Hypothalamus (tissue), 51 donors: ENCODE data around the gene TM6SF1.
"Not testable (repeated sequence)": the region's sequence is repeated elsewhere in the genome, so short reads cannot be mapped to it uniquely, and the experiment has no call there.

Experiments
- DNase-seq, 51 donors: peaks; one replicate each; lab custom pipeline; 2025; lab: John Stamatoyannopoulos, UW

Gene TM6SF1

DNA sequence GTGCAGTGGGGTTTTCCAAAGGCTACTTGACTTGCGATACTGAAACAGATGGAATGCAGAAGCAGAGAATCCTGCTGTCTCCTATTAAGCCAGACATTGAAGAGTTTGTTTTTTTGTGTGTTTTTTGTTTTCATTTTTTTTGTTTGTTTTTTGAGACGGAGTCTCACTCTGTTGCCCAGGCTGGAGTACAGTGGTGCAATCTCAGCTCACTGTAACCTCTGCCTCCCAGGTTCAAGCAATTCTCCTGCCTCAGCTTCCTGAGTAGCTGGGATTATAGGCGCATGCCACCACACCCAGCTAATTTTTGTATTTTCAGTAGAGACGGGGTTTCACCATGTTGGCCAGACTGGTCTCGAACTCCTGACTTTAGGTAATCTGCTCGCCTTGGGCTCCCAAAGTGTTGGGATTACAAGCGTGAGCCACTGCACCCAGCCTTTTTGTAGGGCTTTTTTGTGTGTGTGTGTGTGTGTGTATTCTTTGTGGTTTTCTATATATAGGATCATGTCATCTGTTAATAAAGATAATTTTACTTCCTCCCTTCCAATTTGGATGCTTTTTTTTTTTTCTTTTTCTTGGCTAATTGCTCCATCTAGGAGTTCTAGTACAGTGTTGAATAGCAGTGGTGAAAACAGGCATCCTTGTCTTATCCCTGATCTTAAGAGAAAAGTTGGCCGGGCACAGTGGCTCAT, 21.4 kb upstream of the TM6SF1 start:
- not testable (repeated sequence) for DNase-seq

GRCh38 chr15:83087576-83087975, 19.9 kb upstream of the TM6SF1 start:
- DNase-seq, result no peak

DNA sequence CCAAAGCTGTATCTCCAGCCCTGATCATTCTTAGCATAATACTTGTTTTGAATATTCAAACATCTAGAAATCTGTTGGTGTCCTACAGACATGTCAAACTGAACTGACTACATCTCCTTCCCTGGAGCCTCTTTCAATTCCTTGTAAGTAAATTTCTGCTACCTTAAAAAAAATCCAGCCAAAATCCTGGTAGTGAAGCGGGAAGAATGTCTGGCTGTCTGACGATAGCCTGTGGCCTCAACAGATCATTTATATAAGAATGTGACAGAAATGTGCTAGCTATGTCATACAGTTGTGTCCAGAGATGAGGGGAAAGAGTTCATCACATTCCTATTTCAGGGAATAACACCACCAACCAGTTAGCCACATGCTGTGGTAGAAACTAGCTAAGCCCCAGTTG, 18.6 kb upstream of the TM6SF1 start:
- no peak for DNase-seq

GRCh38 chr15:83090465-83090864, 17.0 kb upstream of the TM6SF1 start:
- DNase-seq, result no peak

GRCh38 chr15:83091965-83092308, 15.5 kb upstream of the TM6SF1 start:
- DNase-seq, result not testable (repeated sequence)

GRCh38 chr15:83092309-83092976, 15.0 kb upstream of the TM6SF1 start:
- peak in 11 of 51 donors; percentile 3 to 21 (median 10) for DNase-seq

DNA sequence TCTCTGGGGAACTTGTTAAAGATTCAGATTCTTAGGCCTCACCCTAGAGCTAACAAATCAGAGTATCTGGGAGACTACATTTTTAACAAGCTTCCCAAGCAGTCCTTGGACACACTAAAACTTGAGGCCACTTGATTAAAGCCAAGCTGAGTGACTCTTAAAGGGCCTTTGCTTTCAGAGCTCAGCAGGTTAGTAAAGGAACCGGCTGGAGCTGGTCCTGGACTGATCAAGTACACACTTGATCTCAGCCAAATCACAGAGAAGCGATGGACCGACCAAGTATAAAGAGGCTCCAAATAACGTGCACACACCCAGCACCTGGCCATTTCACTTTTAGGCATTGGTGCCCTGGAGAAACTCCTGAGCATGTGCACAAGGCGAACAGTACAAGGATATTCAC, 12.9 kb upstream of the TM6SF1 start:
- DNase-seq, result no peak

DNA sequence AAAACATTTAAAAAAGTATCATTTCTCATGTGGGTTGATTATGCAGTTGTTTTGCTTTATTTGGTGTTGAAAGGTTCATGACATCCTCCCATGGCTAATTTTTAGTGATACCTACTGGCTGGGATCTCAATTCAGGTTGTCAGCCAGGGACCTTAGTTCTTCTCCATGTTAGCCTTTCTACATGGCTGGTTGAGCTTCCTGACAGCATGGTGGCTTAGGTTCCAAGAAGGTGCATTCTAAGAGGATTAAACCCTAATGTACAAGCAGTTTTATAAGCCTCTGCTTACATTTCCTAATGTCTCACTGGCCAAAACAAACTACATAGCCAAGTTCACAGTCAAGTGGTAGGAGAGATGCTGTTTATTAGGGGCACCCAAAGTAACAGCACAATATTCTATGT, 9.4 kb upstream of the TM6SF1 start:
- DNase-seq, result no peak

DNA sequence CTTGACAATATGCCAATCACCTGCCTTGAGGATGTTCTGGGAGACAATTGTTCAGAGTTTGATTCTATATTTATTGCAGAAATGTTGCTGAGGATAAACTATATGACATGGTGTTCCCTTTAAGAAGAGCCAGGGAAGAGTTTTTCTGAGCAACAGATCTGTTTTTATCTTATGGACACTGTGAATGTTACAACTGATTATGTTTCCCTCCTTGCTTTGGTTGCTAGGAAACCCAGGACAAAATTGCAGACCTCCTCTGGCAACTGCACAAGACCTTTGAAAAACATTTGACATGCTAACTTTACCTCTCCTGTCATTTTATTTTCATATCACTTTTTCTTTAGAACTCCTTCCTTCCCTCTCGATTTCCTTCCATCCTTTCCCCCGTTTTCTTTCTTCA, 8.2 kb upstream of the TM6SF1 start:
- DNase-seq, result no peak

DNA sequence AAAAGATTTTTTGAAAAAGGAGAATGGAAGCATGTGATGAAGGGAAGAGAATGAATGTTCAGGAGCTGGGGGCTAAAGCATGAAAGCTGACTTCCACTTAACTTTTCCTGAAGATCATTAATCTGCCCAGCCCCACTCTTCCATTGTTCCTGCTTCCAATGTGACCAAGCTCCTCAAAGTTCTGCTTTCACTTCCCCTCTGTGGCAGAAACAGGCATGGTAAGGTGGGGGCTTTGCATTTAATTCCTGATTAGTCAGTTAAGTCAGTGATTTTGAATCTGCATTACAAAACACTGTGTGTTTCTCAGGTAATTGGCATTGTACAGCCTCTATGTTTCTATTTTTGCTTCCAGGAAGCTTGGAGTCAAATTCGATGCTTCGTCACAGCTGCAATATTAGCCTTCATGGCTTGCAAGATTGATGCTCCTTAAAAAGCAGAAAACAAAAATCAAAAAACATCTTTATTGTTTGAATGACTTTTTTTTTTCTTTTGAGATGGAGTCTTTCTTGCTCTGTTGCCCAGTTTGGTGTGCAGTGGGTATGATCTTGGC, 7.3 kb upstream of the TM6SF1 start:
- DNase-seq, result peak in 3 of 51 donors; percentile 6 to 13 (median 11)

DNA sequence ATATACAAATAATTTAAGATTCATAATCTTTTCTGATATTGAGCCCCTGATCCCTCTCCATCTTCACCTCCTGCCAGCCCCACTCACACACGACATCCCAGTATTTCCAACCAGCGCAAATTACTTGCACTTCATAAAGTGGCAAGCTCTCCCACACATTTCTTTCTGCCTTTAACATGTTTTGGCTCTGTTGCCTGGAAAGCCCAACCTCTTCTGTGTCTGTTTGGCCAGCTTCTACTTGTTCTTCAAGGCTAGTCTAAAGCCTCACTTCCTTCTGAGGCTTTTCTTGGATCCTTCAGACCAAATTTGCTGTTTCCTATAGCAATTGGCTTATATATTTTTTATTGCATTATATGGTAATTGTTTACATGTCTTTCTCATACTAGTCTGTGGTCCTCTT, 5.1 kb upstream of the TM6SF1 start:
- no peak for DNase-seq

GRCh38 chr15:83104141-83104540, 3.3 kb upstream of the TM6SF1 start:
- no peak for DNase-seq

DNA sequence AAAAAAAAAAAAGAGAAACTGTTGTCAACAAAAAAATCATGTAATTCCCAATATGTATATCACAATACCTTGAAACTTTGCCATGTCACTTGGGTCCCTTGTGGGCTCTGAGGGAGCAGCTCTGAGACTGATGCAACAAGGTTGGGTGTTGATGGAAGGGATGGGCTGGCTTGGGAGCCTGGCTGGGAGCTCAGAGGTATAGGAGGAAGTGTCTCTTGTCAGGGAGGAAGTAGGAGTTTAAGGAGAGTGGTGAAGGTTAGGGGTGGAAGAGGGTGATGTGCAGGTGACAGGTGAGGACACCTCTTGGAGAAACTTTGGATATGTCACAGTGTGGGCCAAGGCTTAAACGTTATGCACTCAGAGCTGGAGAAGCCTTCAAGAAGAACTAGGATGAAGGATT, 2.0 kb upstream of the TM6SF1 start:
- DNase-seq, result no peak

- no peak for DNase-seq
Measured at GRCh38 chr15:83107841-83108181, 366 bp downstream of the TM6SF1 start.

GRCh38 chr15:83108266-83109219, 1.1 kb downstream of the TM6SF1 start:
- DNase-seq, result peak in 26 of 51 donors; percentile 5 to 57 (median 30)

- no peak for DNase-seq
Measured at GRCh38 chr15:83109532-83109931, 2.1 kb downstream of the TM6SF1 start.

- DNase-seq, result no peak
Measured at GRCh38 chr15:83110381-83110780, 2.9 kb downstream of the TM6SF1 start.

DNA sequence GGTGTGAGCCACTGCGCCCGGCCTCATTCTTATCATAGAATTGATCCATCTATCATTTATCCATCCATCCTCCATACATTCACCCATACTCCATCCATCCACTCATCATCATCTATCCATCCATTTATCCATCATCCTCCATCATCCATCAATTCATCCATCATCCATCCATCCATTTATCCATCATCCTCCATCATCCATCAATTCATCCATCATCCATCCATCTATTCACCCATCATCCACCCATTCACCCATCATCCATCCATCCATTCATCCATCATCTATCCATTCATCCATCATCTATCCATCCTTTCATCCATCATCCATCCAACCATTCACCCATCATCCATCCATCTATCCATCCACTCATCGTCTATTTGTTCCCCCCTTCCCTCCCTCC, 3.7 kb downstream of the TM6SF1 start:
- no peak for DNase-seq

DNA sequence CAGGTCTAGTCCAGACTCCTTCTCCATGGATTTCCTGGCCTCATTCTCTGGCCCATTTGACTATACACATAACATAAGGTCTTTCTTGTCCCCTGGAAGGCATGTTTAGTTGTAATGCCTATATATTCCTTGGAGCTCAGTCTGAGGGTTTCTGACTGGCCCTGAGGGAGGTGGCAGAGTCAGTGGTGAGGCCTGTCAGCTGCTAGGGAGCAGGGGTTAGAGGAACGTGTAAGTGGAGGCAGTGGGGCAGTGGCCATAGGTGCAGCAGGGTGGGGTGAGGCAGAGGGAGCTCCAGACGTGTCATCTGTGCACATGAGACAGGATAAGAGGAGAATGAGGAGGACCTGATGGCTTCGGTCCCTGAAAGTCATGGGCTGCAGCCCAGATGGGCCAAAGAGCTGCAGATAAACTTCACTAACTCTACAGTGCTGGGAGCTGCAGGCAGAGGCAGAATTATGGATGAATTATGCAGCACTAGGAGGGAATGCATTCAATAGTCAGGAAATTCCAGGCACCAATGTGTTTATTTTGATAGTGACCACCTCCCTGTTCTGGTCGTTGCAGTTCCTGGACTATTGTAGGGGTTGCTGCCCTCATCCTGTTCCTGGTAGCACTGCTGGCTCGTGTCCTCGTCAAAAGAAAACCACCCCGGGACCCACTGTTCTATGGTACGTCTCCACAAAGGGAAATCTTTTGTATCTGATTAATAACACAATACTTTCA, 4.9 kb downstream of the TM6SF1 start:
- DNase-seq, result no peak

GRCh38 chr15:83112956-83113299, 5.5 kb downstream of the TM6SF1 start:
- no peak for DNase-seq
